DOHH2 (cell line): ENCODE measurements around the gene TNS1.

ENCODE experiments used
- EZH2phosphoT487 ChIP-seq: fragments of 200-600 bp; sonication (generic); IDR thresholded peaks from 2 replicates; pipeline ENCODE4 v1.6.1; 2017; ENCODE audit warnings: borderline replicate concordance, mild to moderate bottlenecking, antibody characterized with exemption, low read length, moderate library complexity, mixed read lengths
- TF ChIP-seq, protein P1 (sequence below): fragments of 200-600 bp; sonication (generic); IDR thresholded peaks from one replicate; pipeline ENCODE4 v1.5.1; 2014; ENCODE audit warnings: antibody characterized with exemption, mild to moderate bottlenecking, low read depth, low read length; ENCODE audit not compliant: poor library complexity, severe bottlenecking

GRCh38 chr2:217880287-217880889 is 122.4 kb downstream of the TNS1 start:
- TF ChIP-seq, protein P1, sequence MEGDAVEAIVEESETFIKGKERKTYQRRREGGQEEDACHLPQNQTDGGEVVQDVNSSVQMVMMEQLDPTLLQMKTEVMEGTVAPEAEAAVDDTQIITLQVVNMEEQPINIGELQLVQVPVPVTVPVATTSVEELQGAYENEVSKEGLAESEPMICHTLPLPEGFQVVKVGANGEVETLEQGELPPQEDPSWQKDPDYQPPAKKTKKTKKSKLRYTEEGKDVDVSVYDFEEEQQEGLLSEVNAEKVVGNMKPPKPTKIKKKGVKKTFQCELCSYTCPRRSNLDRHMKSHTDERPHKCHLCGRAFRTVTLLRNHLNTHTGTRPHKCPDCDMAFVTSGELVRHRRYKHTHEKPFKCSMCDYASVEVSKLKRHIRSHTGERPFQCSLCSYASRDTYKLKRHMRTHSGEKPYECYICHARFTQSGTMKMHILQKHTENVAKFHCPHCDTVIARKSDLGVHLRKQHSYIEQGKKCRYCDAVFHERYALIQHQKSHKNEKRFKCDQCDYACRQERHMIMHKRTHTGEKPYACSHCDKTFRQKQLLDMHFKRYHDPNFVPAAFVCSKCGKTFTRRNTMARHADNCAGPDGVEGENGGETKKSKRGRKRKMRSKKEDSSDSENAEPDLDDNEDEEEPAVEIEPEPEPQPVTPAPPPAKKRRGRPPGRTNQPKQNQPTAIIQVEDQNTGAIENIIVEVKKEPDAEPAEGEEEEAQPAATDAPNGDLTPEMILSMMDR, result no peak
- no peak for TF ChIP-seq EZH2phosphoT487
